GM19351 (cell line): ENCODE results near the gene DNASE2B.
"Not testable (repeated sequence)": the region's sequence is repeated elsewhere in the genome, so short reads cannot be mapped to it uniquely, and the experiment has no call there.

Source experiments
- ATAC-seq: cut with Tn5 transposase; IDR thresholded peaks from one replicate; pipeline ENCODE4 v1.9.1; 2021; ENCODE audit warnings: mild to moderate bottlenecking, moderate library complexity; ENCODE audit not compliant: unreplicated experiment

The DNASE2B gene

GRCh38 chr1:84442747-84443646, 44.7 kb downstream of the DNASE2B start:
- ATAC-seq, result not testable (repeated sequence)

DNA sequence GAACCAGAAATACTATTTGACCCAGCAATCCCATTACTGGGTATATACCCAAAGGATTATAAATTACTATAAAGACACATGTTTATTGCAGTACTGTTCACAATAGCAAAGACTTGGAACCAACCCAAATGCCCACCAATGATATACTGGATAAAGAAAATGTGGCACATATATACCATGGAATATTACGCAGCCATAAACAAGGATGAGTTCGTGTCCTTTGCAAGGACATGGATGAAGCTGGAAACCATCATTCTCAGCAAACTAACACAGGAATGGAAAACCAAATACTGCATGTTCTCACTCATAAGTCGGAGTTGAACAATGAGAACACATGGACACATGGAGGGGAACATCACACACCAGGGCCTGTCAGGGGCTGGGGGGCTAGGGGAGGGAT, 50.4 kb downstream of the DNASE2B start:
- not testable (repeated sequence) for ATAC-seq

DNA sequence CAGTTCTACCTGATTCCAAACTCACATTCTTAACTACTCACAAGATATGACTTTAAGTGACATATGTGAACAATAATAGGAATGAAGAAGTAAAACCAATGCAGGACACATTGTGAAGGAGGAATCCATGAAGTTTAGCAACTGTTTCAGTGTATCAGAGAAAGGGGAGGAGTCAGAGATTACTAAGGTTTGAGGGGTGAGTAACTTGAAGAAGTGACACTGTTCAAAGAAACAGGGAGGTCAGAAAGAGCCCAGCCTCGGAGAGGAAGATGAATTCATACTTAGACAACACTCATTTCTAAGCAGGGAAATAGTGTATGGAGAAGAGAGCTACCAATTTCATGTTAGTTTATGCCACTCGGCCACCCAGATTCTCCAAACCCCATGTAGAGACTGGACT, 52.6 kb downstream of the DNASE2B start:
- no peak for ATAC-seq

DNA sequence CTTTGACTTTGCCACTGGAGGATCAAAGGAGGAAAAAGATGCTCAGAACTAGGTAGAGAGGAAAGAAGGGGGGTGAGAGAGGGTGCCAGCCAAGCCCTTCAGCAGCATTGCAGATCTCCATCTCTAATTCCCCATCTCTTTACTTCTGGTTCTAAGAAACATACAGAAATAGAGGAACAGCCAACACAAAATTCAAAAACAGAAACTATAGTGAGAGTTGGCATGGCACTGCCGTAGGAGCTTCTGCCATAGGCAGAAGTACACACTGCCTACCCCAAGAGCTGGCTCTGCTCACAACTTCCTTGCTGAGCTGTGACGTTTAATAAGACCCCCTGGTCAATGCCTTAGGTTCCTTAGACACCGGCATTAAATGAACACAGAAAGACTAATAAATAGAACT, 54.2 kb downstream of the DNASE2B start:
- no peak for ATAC-seq

- ATAC-seq, result no peak
Measured at GRCh38 chr1:84462118-84462517, 63.8 kb downstream of the DNASE2B start.
